Measurements from ENCODE around the gene TTC23L. TPM values are rescaled to one million over a fixed set of nuclear protein-coding genes. Genes with fewer than 3 reads are reported as not detected.

TTC23L gene
- total RNA-seq, 1 experiment from 2014 or later = 0.41 TPM

DNA sequence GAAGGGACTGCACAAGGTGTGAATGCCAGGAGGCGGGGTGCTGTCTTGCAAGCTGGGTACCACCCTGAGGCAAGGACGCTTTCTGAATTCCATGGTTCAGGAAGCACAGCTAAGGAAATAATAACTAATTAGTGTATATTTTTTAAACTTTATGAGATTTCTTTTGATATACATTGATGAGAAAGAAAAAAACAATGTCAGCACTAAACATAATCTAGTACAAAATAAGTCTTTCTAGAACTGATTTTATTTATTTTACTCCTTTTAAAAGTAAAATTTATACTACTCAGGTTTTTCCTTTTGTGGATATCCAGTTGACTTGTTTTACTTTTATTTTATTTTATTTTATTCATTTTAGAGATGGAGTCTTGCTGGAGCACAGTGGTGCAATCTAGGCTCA, 94.0 kb downstream of the TTC23L start:
- POLR2A ChIA-PET (ENCODE audit: low non-redundant PET) = no interaction called here
- Histone ChIP-seq H3K4me1 (ENCODE audit: insufficient read depth, low read length, poor library complexity, severe bottlenecking) (peaks cover 4% of the 10 kb centered on the region), H3K4me3 (ENCODE audit: low read depth, low read length, poor library complexity, severe bottlenecking) (no peak overlapping the region), H3K27me3 (replicated peaks; ENCODE audit: insufficient read depth, low read depth, low read length, poor library complexity) (no peaks in the 10 kb centered on the region), H3K27ac (ENCODE audit: low read depth, low read length, poor library complexity, severe bottlenecking) (no peak overlapping the region), H3K9me3 (ENCODE audit: low read depth, low read length, poor library complexity, severe bottlenecking) (no peaks in the 10 kb centered on the region), H3K36me3 (ENCODE audit: insufficient read depth, low read length, poor library complexity, severe bottlenecking) (peaks cover 23% of the 10 kb centered on the region)
- TF ChIP-seq, protein P1, sequence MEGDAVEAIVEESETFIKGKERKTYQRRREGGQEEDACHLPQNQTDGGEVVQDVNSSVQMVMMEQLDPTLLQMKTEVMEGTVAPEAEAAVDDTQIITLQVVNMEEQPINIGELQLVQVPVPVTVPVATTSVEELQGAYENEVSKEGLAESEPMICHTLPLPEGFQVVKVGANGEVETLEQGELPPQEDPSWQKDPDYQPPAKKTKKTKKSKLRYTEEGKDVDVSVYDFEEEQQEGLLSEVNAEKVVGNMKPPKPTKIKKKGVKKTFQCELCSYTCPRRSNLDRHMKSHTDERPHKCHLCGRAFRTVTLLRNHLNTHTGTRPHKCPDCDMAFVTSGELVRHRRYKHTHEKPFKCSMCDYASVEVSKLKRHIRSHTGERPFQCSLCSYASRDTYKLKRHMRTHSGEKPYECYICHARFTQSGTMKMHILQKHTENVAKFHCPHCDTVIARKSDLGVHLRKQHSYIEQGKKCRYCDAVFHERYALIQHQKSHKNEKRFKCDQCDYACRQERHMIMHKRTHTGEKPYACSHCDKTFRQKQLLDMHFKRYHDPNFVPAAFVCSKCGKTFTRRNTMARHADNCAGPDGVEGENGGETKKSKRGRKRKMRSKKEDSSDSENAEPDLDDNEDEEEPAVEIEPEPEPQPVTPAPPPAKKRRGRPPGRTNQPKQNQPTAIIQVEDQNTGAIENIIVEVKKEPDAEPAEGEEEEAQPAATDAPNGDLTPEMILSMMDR (conservative IDR thresholded peaks at IDR 0.05; ENCODE audit: low read depth, low read length) = no peak
- TF ChIP-seq EZH2 (IDR thresholded peaks at IDR 0.05; ENCODE audit: borderline replicate concordance, low read depth, low read length, poor library complexity, severe bottlenecking) = no peak
- intact Hi-C loops (cut with micrococcal nuclease; ENCODE audit: unreplicated experiment) = no loop called here
- CTCF ChIA-PET = no interaction called here
- BruUV-seq (replicated peaks) = no TSS peak
- DNase-seq (ENCODE audit: low spot score) = no peak

DNA sequence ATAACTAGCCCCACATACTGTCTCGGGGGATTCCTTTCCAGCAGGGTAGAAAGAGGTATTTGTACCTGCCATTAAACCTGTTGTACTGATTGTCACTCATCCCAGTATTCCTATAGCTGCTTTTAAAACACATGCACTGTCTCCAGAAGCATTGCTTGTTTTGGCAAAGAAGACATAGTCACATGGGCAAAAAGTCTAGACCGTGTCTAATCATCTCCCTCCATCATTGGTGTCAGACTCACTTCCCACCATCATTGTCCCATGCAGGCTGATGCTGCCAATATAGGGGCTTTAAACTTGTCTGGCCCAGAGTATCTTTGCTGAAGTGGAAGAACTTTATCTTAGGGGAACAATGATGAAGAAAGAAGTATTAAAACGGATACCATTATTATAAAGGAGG, 103.0 kb downstream of the TTC23L start:
- POLR2A ChIA-PET (ENCODE audit: low non-redundant PET) = no interaction called here
- Histone ChIP-seq H3K4me3 (ENCODE audit: low read depth, low read length, poor library complexity, severe bottlenecking) (no peak overlapping the region), H3K36me3 (ENCODE audit: insufficient read depth, low read length, poor library complexity, severe bottlenecking) (peaks cover 67% of the 10 kb centered on the region), H3K4me1 (ENCODE audit: insufficient read depth, low read length, poor library complexity, severe bottlenecking) (no peaks in the 10 kb centered on the region), H3K9me3 (ENCODE audit: low read depth, low read length, poor library complexity, severe bottlenecking) (no peaks in the 10 kb centered on the region), H3K27me3 (replicated peaks; ENCODE audit: insufficient read depth, low read depth, low read length, poor library complexity) (no peaks in the 10 kb centered on the region), H3K27ac (ENCODE audit: low read depth, low read length, poor library complexity, severe bottlenecking) (no peak overlapping the region)
- TF ChIP-seq EZH2 (IDR thresholded peaks at IDR 0.05; ENCODE audit: borderline replicate concordance, low read depth, low read length, poor library complexity, severe bottlenecking) = no peak
- TF ChIP-seq, protein P1 (conservative IDR thresholded peaks at IDR 0.05; ENCODE audit: low read depth, low read length) = no peak
- CTCF ChIA-PET = no interaction called here
- intact Hi-C loops (cut with micrococcal nuclease; ENCODE audit: unreplicated experiment) = no loop called here
- no peak for DNase-seq (ENCODE audit: low spot score)
- BruUV-seq (replicated peaks) = no TSS peak

DNA sequence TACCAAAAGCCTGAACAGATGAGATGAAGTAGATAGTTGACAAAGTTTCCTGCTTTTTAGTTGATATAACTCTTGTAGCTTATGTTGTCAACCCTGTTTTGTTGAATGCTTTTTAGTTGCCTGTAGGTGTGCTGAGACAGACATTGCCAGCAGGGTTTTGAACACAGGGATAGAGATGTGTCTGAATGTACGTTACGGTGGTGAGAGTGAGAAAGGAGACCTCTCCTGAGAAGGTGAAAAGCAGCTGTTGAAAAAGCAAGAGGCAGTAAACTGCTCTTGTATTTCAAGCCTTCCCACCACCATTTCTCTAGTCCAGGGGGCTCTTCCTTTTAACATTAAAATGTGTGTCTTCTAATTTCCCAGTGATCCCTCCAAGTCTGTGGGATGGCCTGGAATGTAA, 105.1 kb downstream of the TTC23L start:
- TF ChIP-seq, protein P1 (conservative IDR thresholded peaks at IDR 0.05; ENCODE audit: low read depth, low read length) = no peak
- TF ChIP-seq EZH2 (IDR thresholded peaks at IDR 0.05; ENCODE audit: borderline replicate concordance, low read depth, low read length, poor library complexity, severe bottlenecking) = no peak

More for the DNA sequence above, 105.1 kb downstream of the TTC23L start:
- H3K4me3 ChIP-seq (ENCODE audit: low read depth, low read length, poor library complexity, severe bottlenecking) = no peak overlapping the region
- H3K9me3 ChIP-seq (ENCODE audit: low read depth, low read length, poor library complexity, severe bottlenecking) = no peaks in the 10 kb centered on the region
- H3K4me1 ChIP-seq (ENCODE audit: insufficient read depth, low read length, poor library complexity, severe bottlenecking) = no peaks in the 10 kb centered on the region
- BruUV-seq (replicated peaks) = no TSS peak
- ChIA-PET POLR2A (ENCODE audit: low non-redundant PET) (no interaction called here), CTCF (no interaction called here)
- DNase-seq (ENCODE audit: low spot score) = no peak
- H3K27me3 ChIP-seq (replicated peaks; ENCODE audit: insufficient read depth, low read depth, low read length, poor library complexity) = no peaks in the 10 kb centered on the region
- intact Hi-C loops (cut with micrococcal nuclease; ENCODE audit: unreplicated experiment) = no loop called here
- no peak overlapping the region for H3K27ac ChIP-seq (ENCODE audit: low read depth, low read length, poor library complexity, severe bottlenecking)
- H3K36me3 ChIP-seq (ENCODE audit: insufficient read depth, low read length, poor library complexity, severe bottlenecking) = peaks cover 46% of the 10 kb centered on the region
